ENCODE results near the gene TCEAL3. TPM values are rescaled to one million over a fixed set of nuclear protein-coding genes. Genes with fewer than 3 reads are reported as not detected.

The TCEAL3 gene
- total and polyA plus RNA-seq, 2 of the 8 experiments (the other 6 are each of a cell fraction or from before 2014, with no cell fraction given), result 4.4 to 12.0 TPM

DNA sequence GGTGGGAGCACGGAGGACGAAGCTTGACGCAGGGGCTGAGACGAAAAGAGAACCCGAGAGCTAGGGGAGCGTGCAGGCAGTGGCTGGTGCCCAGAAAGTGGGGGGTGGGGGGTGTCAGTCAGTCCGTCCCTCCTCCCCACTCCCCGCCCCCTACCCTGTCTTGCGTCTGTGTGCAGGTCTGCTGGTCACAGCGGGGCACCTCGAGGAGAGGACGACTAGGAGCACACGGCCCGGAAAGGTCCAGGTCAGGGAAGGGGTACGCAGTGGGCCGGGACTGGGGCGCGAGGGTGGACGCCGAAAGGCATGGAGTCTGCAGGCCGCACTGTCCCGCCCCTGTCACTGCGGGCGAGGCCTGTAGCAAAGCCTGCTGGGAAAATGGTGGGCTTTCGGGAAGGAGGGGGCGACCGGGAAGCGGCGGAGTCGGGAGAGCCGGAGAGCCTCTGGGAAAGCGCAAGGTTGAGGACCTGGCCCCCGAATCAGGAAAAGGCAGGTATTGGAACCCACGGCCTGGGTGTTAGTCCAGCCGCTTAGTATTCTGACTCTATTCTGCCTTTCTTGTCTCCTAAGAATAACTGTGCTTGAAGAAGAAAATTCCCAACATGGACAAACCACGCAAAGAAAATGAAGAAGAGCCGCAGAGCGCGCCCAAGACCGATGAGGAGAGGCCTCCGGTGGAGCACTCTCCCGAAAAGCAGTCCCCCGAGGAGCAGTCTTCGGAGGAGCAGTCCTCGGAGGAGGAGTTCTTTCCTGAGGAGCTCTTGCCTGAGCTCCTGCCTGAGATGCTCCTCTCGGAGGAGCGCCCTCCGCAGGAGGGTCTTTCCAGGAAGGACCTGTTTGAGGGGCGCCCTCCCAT, 21.8 kb downstream of the TCEAL3 start:
- H3K79me2 ChIP-seq (ENCODE audit: control insufficient read depth in 1 of 2, insufficient read depth in 2 of 2, low read length in 2 of 2), result no peaks in the 10 kb centered on the region
- no peak overlapping the region for H3K23ac ChIP-seq (ENCODE audit: insufficient read length)
- no peak overlapping the region for H4K8ac ChIP-seq (ENCODE audit: extremely low read depth, insufficient read depth, low read length)
- peak overlapping the region; percentile 49 for H2AFZ ChIP-seq (ENCODE audit: low read length)
- H3K4me2 ChIP-seq (ENCODE audit: insufficient read depth in 1 of 2, low read depth in 2 of 2, low read length in 2 of 2), result peak overlapping the region; percentile 66 to 92
- no peak overlapping the region for H3K14ac ChIP-seq (ENCODE audit: insufficient read length)
- no peak overlapping the region for H2BK20ac ChIP-seq (ENCODE audit: low read length)
- H2AK5ac ChIP-seq (ENCODE audit: low read depth, low read length), result no peak overlapping the region
- ChIA-PET POLR2A (ENCODE audit: partially characterized antibody) (interaction anchor here (0.8 to 1.7 kb wide), 7 partner anchors 10 to 56 kb away, joined by 3 to 7 read pairs (median 3); no protein-coding TSS in a partner anchor), CTCF (ENCODE audit: partially characterized antibody) (interaction anchor here (0.7 to 1.9 kb wide), 11 partner anchors 12 to 143 kb away, joined by 3 to 8 read pairs (median 5); no protein-coding TSS in a partner anchor)
- H3K4ac ChIP-seq (replicated peaks; ENCODE audit: insufficient read length, low read depth, low read length), result no peak overlapping the region
- no peak overlapping the region for H4K91ac ChIP-seq (replicated peaks; ENCODE audit: insufficient read length, low read length)
- 0 out of 2 replicates have a peak, but pooled peaks cover 5% of the 10 kb centered on the region for H3K23me2 ChIP-seq (ENCODE audit: low read depth, low read length)
- no peaks in the 10 kb centered on the region for H3K4me1 ChIP-seq (replicated peaks in 1 of 4; ENCODE audit: control insufficient read depth in 3 of 4, insufficient read depth in 4 of 4, low read length in 3 of 4)
- no peaks in the 10 kb centered on the region for H3K79me1 ChIP-seq (ENCODE audit: low read depth, low read length)
- no peaks in the 10 kb centered on the region for H3K36me3 ChIP-seq (ENCODE audit: control insufficient read depth in 2 of 4, insufficient read depth in 4 of 4, low read length in 3 of 4)
- FAIRE-seq (no peak), DNase-seq (ENCODE audit: low read depth in 1 of 2, low spot score in 2 of 2) (peak in 1 of 2 experiments; percentile 67)
- peak overlapping the region; percentile 97 for H4K5ac ChIP-seq (ENCODE audit: insufficient read length, low read depth, low read length)
- no peaks in the 10 kb centered on the region for H3K27me3 ChIP-seq (replicated peaks in 1 of 4; ENCODE audit: control insufficient read depth in 3 of 4, extremely low read depth in 1 of 4, insufficient read depth in 3 of 4, low read length in 3 of 4)
- H3K56ac ChIP-seq (replicated peaks; ENCODE audit: insufficient read length, low read depth, low read length), result peak overlapping the region; percentile 92
- H3K9me3 ChIP-seq (ENCODE audit: insufficient read depth in 2 of 2, low read depth in 1 of 2, low read length in 1 of 2), result no peaks in the 10 kb centered on the region
- H2BK15ac ChIP-seq (ENCODE audit: low read length), result no peak overlapping the region
- H3K4me3 ChIP-seq (ENCODE audit: extremely low read depth in 1 of 4, insufficient read depth in 2 of 4, low read depth in 3 of 4, low read length in 4 of 4), result peak overlapping the region; percentile 44 to 92 (median 70)
- WGBS, 2 experiments (ENCODE audit: extremely low coverage in 1 of 2, insufficient coverage in 1 of 2, insufficient read length in 1 of 2, insufficient replicate concordance in 2 of 2, low coverage in 1 of 2, low lambda C conversion rate in 2 of 2, missing lambda C conversion rate in 1 of 2), result 3% methylated on average over 20 of the region's 49 CpGs; no CpG with 5 or more reads in 1 of the 2 experiments
- no peak overlapping the region for H2BK12ac ChIP-seq (ENCODE audit: low read depth, low read length)
- H2BK5ac ChIP-seq (ENCODE audit: low read depth, low read length), result no peak overlapping the region; the same call in 1 of the 2 replicates
- peak overlapping the region in 2 of 4 experiments; percentile 14 to 65; a peak in 4 of 7 replicates for H3K9ac ChIP-seq (replicated peaks in 1 of 4; ENCODE audit: extremely low read depth in 1 of 4, low read depth in 3 of 4, low read length in 3 of 4)
- no peaks in the 10 kb centered on the region for H4K20me1 ChIP-seq (replicated peaks in 1 of 2; ENCODE audit: control insufficient read depth in 1 of 2, insufficient read depth in 2 of 2, low read length in 2 of 2)
- no peak overlapping the region for H2BK120ac ChIP-seq (replicated peaks; ENCODE audit: low read depth, low read length)
- peak overlapping the region; percentile 55; the same call in 1 of the 2 replicates for H3K27ac ChIP-seq (ENCODE audit: low read depth, low read length)
- peak overlapping the region; percentile 60 for H3K18ac ChIP-seq (ENCODE audit: extremely low read depth, low read length)
- TF ChIP-seq SIN3A (conservative IDR thresholded peaks at IDR 0.05 in 1 of 2, IDR thresholded peaks at IDR 0.05 in 1 of 2; ENCODE audit: low read depth in 1 of 2, low read length in 2 of 2) (peak in 1 of 2 experiments; percentile 39; a peak in 2 of 4 replicates), SAP30 (IDR thresholded peaks at IDR 0.05; ENCODE audit: insufficient read depth, insufficient replicate concordance, low read length) (peak; percentile 15), CTCF (IDR thresholded peaks at IDR 0.05; ENCODE audit: control extremely low read depth in 1 of 3, insufficient read depth in 1 of 3, low read depth in 1 of 3, low read length in 3 of 3) (peak; percentile 31 to 56 (median 50)), FOSL1 (IDR thresholded peaks at IDR 0.05; ENCODE audit: insufficient read depth, low read depth, low read length) (no peak), EP300 (IDR thresholded peaks at IDR 0.05; ENCODE audit: borderline replicate concordance in 1 of 2, low read depth in 2 of 2, low read length in 2 of 2) (no peak), RBBP5 (IDR thresholded peaks at IDR 0.05; ENCODE audit: borderline replicate concordance, low read depth, low read length) (0 out of 2 replicates have a peak, but pooled peaks have one; percentile 24)
